HG03097 (cell line): ENCODE measurements around the gene GRID1.

Source experiments
- ATAC-seq: cut with Tn5 transposase; IDR thresholded peaks from one replicate; pipeline ENCODE4 v1.9.1; 2021; ENCODE audit not compliant: unreplicated experiment, low FRiP score

The GRID1 gene

DNA sequence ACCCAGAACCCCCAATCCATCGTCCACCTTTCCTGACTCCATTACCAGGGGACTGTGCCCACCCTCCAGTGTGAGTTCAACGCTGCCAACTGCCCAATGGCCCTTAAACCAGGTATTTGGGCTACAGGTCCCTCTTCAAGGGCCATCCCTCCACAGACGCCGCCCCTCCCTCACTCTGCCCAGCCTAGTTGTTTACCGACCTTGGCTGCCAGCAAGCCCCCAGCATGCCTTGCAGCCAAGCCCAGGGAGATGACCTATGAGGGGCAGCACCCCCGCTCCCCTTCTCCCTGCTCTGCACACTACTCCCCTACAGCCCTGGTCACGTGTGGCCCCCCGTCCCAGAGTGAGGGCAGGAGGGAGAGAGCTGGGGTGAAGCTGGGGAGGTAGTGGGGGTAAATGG is 147.3 kb downstream of the GRID1 start:
- ATAC-seq: no peak

DNA sequence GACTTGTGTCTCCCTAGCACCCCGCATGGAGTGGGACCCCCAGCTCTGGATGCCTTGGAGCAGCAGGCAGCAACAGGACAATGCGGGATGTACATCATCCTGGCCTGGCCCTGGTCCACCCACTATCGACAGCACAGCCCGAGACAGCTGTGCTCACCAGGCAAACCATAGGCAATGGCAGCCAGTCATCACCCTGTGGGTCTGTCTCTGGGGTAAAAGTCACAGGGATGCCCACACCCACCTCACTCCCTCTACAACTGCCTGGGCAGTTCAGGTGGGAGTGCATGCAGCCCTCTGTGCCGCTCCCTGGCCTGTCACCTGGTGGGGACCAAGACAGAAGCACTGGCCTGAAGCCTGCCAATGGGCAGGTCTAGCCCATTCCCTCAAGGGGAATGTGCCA is 147.8 kb downstream of the GRID1 start:
- no peak for ATAC-seq

DNA sequence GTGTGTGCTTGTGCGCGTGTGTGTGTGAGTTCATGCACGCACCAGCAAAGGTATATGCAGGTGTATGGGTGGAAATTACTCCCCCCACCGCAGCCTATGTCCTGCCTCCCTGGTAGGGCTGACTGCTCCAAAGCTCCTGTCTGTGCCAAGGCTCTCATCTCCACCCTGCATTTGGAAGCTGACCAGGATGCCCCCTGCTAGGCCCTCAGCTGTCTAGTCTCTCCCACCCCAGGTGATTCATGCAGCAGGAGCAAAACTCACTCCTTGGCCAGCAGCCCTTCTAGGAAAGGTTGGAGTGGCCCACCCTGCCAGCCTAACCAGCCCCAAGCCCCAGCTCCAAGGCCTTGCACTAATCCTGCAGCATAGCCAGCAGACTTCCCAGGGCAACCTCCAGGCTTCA is 148.4 kb downstream of the GRID1 start:
- no peak for ATAC-seq

DNA sequence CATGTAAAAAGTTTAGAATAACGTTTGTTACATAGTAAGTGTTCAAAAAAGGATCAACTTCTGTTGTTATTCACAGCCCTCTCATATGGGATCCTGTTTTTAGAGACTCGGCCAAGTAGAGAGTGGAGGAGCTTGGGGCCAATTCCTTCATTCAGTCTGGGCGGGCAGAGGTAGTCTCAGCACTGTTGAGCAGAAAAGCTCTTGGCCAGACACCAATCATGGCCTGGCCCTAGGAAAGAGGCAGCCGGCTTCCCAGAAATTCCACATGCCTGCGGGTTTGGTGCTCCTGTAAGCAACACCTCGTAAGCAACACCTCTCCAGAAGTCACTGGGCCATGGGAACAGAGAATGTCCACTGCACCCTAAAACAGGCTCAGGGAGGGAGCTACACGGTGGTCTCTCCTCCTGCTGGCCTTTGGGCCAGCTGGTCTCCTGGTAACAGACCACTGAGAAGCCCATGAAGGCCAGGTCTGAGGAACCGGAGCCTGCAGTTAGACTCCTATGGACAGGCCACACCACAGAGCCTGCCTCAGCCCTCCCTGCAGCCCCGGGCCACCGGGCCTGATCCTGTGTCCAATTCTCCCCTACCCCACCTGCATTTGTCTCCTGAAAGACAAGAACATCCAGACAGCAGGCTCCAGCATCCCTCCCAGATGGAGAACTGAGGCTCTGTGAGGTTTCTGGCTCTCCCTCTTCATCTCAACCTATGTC is 149.1 kb downstream of the GRID1 start:
- no peak for ATAC-seq

DNA sequence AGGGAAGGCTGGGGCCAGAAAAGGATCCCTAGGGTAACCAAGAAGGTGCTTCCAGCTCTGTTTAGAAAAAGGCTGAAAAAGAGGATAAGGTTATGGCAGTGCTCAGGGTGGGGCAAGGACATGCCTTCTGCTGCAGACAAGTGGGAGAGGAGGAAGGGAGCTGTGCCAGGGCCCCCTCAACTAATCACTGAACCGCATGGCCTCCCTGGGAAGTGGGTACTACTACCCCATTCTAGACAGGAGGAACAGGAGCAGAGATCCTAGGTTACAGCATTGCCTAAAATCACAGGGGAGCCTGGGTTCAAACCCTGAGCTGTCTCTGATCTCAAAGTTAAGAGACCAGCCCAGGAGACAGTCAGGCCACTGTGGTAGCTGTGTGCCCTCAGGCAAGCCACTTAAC is 149.7 kb downstream of the GRID1 start:
- no peak for ATAC-seq

DNA sequence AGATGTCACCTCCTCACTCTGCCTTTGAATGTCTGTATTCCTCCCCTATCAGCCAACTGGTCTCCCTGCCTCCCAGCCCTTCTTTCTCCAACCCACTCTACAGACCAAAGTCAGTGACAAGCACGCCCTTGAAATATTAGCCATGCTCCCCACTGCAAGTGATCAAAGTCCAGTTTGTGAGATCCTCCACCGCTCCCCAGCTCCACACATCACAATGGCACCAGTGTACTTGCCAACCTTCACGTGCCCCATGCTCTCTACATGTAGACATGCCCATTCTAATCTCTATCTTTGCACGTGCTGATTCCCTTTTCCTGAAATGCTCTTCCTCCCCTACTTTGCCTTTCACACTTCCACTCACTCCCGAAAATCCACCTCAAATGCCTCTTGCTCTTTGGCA is 150.9 kb downstream of the GRID1 start:
- ATAC-seq: no peak

DNA sequence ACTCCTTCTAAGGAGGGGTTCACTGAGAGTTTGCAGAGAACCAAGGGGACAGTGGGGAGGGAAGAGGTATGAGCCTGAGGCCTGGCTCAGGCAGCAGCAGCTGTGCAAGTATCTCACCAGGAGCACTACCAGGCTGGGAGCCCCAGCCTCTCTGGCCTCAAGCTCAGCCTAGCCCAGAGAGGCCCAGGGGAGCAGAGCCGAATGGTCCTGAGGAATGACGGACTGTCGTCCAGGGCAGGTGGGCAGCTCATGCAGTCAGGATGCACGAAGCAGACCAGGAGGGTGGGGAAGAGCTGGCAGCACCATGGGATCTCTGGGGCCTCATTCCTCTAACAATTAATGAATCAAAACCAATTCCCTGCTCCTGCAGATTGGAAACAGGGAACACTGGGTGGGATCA is 151.5 kb downstream of the GRID1 start:
- ATAC-seq: no peak

DNA sequence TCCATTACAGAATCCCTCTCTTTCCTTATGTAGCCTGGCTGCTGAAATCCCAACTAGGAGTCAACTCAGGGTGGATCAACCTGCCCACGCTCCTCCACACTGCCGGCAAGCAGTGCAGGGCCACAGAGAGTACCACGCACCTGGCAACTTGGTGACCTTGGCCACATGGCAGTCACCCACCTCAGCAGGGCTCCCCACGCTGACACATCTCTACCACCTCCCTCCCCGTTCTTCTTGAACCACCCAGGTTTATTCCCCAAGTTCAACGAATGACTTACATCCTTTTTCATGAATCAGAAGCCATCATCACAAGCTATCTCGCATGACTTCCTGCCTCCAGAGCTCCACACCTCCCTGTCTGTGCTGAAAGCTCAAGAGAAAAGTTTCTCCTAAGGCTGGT is 153.4 kb downstream of the GRID1 start:
- ATAC-seq: no peak

DNA sequence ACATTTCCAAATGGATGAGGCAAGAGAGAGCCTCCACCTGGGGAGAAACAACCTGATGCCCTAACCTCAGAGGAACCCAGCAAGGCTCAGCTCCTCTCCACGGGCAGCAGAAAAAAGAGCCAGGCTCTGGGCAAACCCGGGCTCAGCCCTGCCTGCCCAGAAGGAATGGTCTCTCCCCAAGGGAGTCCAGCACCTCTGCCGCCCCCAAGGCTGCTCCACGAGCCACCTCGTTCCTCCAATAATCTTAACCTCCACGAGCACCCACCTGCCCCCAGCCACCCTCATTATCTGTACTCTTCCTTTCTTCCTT is 154.2 kb downstream of the GRID1 start:
- ATAC-seq: no peak

DNA sequence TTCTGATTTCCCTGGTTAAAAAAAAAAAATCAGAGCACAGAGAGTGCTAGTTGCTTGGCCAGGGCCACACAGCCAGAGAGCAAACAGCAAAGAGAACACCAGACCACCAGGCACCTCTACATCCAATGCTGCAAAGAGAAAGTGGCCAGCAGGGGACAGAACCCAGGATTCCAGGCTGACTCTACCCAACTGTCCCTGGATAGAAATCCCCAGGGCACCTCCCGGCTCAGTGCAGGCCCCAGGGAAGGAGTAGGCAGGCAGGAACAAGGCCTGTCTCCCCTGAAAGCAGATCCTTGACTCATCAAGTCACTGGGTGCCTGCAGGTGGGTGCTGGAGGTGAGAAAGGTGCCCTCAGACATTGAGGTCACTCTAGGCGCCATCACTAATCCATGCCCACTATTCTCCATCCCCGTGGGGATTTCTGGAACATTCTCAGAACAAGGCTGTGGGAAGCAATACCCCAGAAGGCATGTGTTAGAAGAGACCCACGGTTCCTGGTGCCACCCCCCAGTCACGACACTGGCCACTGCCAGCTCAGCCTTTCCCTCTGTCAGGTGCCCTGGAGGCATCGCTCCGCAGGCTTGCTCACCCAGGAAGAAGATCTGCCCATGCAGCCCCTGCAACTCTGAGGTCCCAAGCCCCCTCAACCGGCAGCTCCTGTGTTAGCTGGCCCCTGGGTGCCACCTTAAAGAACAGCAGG is 154.8 kb downstream of the GRID1 start:
- no peak for ATAC-seq

DNA sequence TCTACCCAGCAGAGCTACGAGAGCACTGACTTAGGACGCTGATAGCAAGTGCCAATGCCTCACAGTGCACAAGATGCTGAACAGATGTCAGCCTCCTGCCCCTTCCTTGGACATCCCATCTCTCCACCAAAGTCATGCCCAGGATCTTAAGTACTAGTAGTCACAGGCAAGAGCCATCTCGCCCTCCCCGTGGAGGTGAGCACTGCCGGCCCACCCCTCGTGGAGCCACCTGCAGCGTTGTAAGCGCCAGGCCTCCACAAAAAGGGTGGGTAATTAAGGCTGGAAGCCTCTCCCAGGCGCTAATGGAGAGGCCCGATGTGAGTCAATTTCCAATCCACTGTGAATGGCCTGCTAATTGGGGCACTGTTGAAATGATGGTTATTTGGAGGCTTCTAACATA is 156.2 kb downstream of the GRID1 start:
- no peak for ATAC-seq

DNA sequence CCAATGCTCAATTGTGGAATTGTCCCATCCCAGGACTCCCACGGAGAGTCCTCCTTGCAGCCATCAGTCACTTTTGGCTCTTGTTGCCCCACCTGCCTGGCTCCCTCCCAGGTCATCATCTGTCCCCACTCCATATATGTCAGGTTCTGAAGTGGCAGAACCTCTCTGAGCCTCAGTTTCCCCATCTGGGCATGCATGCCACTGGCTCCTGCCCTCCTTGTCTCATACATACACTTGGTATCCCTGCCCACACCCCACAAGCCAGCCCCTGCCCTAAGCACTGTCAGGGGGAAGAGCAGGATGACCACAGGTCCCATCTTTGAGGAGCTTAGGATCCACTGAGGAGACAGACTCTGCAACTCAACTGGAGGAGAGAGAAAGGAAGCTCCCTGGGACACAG is 156.9 kb downstream of the GRID1 start:
- no peak for ATAC-seq

DNA sequence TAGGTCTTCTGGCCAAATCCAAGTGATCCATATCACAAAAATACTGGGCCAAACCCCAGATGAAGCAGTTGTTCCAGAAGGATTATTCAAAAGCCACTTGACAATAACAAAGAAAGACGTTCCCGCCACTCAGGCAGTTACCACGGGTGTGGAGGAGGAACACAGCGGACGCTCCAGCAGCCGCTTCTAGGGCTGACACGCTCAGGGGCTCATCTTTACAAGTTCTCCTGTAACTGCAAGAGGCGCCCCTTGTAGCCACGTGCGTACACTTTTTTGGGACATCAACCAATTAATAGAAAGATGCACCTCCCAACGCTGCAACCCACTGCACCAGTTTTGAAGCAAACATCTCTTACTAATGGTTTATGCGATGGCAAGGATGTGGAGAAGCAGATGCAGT is 159.4 kb downstream of the GRID1 start:
- ATAC-seq: no peak

DNA sequence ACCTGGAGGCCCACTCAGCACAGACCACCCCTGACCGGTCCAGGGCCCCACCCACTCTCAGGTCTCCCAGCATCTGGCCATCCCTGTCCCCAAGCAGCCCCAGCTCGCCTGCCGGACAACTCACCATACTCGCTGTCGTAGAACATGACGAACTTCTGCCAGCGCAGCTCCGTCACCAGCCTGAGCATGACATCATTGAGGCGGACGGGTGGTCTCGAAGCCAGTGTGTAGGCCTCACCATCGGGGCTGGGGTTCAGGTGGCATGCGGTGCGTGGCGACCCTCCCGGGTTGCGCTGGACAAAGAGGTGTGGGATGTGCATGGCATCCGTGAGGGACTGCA is 160.4 kb downstream of the GRID1 start:
- no peak for ATAC-seq

DNA sequence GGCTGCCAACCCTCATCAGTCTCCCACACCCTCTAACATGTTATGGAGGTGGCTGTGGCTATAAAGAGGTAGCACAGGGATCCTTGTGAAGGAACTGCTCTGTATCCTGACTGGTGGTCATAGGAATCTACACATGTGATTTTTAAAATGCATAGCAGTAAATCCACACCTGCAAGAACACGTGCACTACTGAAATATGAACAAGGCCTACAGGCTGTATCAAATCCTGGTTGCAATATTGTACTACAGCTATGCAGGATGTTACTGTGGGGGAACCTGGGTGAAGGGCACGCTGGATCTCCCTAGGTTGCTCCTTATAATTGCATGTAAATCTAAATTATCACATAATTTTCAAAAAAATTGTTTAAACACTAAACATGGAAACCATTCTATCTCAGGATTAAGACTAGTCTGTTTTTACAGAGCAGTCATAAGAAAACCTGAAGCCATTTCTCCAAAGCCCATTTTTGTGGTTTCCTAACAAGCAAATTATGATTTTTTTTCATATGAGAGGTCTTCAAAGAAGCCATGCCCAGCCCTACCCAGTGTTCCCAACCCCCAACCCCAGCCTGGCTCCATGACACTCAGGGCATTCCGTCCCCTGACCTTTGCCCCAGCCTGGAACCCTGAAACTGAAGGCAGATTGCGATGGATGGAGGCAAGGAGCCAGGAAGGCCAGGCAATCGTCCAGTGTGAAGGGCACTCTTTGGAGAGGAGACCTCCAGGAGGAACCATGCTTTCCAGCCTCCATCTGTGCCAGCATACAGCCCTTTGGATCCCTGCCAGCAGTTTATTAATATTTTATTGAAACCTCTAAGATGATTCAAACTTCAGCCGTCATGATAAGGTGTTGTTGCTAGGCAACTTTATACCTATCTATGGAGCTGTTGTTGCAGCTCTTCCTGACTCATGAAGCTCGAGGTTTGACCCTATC is 161.0 kb downstream of the GRID1 start:
- no peak for ATAC-seq

DNA sequence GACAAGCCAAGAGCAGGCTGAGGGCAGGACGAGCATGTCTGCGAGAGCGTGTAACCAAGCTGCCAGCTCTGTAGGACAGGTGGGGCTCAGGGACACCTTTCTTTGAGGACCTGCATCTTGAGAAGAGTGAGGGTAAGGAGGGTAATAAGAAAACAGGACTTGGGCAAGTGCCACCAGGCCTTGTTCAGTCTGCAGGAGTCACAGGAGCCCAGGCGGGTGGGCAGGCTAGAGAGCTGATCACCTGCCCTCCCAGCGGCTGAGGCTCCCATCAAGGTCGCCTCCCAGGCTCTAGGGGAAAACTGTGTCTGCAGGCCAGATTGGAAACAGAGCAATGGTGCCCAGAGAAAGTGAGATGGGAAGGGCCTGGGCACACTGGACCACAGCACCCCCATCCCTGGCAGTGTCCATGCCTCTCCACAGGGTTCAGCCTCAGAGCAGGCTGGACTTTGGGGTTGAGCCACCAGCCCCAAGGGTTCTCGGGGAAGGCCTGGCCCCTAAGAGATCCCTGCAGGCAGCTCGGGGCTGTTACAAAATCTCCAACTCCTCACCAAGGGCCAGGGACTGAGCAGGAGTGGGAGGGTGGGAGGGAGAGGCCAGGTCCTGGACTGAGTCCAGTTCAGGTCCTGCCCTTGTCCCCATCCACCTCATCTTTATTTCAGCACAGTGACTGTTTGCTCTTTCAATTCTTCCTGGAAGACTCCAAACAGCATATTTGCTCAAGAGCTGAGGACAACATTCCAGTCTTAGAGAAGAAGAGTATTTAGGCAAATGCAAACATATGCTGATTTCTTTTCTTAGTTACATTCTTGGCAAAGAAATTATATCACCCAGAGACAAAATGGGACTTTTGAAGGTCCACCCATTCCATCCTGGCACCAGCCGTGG is 161.9 kb downstream of the GRID1 start:
- no peak for ATAC-seq

DNA sequence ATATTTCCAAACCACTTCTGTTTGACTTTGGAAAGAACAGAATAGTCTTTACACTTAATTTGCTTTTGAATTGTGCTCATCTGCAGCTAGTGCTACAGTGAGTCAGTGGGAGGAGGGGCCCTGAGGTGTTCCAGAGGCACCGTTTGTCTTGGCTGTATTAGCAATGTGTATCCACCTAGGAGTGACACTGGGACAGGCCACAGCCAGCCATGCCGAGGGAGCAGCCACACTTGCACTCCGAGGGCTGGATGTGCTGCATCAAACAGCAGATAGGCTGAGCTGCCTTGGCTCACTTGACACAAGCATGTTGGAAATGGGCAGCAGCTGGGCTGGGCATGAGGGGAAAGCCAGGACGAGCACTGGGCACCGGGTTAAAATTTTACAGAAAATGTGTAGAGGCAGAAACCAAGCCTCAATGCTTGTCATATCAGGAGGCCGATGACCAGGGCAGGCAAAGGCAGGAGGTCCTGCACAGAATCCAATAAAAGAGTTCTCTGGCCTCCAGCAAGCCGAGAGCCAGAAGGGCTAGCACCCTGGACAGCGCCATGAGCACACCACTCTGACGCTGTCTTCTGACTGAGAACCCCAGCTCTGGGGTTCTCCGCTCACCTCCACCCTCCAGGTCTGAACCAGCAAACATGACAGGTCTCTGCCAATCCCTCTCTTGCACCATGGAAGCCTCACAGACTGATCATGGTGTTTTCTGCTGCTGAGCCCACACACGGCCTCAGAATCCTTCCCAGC is 163.3 kb downstream of the GRID1 start:
- ATAC-seq: no peak

DNA sequence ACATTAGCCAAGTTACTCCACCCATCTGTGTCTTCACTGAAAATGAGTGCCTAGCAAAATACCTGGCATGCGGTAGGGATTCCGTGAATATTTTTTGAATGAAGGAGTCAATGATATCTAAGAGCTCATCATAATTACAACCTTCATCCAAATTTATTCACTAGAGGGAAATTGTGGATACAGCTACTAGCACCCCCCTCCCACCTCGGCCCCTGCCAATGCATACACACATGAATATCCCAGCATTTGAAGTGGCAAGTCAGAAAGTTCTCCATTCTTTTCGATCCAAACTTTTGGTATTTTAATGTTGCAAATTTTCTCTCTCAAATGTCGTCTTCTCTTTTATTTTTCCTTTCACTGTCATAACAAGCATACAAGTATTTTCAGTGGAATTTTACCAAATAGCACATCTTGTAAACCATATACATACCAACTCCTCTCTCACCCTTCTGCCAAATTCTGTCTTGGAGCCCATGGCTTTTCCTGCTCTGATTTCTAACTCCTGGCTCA is 164.3 kb downstream of the GRID1 start:
- ATAC-seq: no peak

DNA sequence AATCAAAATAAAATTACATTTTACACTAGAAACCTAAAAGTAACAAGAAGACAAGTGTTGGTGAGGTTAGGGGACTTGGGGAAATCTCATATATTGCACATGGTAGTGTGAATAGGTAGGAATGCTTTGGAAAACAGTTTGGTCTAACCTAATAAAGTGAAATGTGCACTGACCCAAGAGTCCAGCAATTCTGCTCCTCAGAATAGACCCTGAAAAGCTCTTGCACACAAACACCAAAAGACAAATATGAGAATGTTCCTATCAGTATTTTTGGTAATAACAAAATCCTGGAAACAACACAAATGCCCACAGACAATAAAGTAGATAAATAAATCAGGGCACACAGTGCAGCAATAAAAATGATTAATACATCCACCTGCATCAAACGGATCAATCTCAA is 165.7 kb downstream of the GRID1 start:
- ATAC-seq: no peak

DNA sequence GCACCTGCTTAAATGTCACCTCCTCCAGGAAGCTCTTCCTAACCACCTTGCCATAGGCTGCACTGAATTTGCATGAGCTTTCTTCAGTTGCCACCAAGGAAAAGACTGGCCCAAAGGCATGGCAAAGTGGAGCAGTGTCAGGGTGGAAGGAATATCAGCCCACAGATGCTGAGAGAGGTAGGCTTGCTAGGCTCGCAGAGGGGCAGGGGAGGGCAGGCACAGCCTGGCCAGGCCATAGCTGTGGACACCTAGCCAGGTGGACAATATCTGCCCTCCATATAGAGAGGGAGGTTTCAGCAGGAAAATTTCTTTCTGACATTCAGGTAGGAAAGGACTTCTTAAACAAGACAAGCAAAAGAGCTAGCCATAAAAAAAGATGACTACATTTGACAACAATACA is 166.3 kb downstream of the GRID1 start:
- ATAC-seq: no peak
